IMR-90 (cell line): ENCODE measurements around the gene RIMBP2. TPM values are rescaled to one million over a fixed set of nuclear protein-coding genes. Genes with fewer than 3 reads are reported as not detected.

ENCODE experiments used
- ATAC-seq: fragments of 200-7000 bp; cut with Tn5 transposase; 2 replicates; pipeline ENCODE4 v1.9.1; 2020; ENCODE audit warnings: low read depth, mild to moderate bottlenecking, moderate library complexity
- BruUV-seq: library from RNA; stranded (reverse); fragments of 400-500 nt; replicated peaks from 2 replicates; lab custom pipeline; 2021; lab: Mats Ljungman, UMichigan
- CTCF ChIA-PET: fragments of 300-600 bp; formaldehyde crosslinking; extraction: SDS; loops from one replicate; lab custom pipeline; 2021; ENCODE audit warnings: antibody characterized with exemption; lab: Yijun Ruan, JAX
- POLR2A ChIA-PET: fragments of 300-600 bp; sonication (Branson Sonifier 250); formaldehyde crosslinking; loops from one replicate; lab custom pipeline; 2022; ENCODE audit warnings: antibody characterized with exemption; ENCODE audit not compliant: unreplicated experiment; lab: Charles Lee
- DNase-seq: peaks from one replicate; pipeline ENCODE4 v3.0.0; 2013
- H2AFZ ChIP-seq: replicated peaks from 2 replicates; pipeline ENCODE3; 2013; ENCODE audit warnings: low read length, mild to moderate bottlenecking; ENCODE audit not compliant: poor library complexity
- H2AK5ac ChIP-seq: 2 replicates; pipeline ENCODE4 v1.6.1; 2013; ENCODE audit warnings: low read depth, low read length, inconsistent platforms
- H2AK9ac ChIP-seq: replicated peaks from 2 replicates; pipeline ENCODE3; 2013; ENCODE audit warnings: mild to moderate bottlenecking, low read depth, low read length, moderate library complexity; ENCODE audit not compliant: poor library complexity
- H2BK120ac ChIP-seq: 2 replicates; pipeline ENCODE4 v1.6.1; 2013; ENCODE audit warnings: low read depth, low read length, inconsistent platforms
- H2BK15ac ChIP-seq: 3 replicates; pipeline ENCODE4 v1.6.1; 2013; ENCODE audit warnings: low read depth, low read length, inconsistent platforms
- H2BK20ac ChIP-seq: 2 replicates; pipeline ENCODE4 v1.6.1; 2013; ENCODE audit warnings: low read depth, mild to moderate bottlenecking, inconsistent platforms, low read length, moderate library complexity
- H2BK5ac ChIP-seq: 2 replicates; pipeline ENCODE4 v1.6.1; 2013; ENCODE audit warnings: mild to moderate bottlenecking, low read depth, low read length, inconsistent platforms; ENCODE audit not compliant: poor library complexity, severe bottlenecking
- H3K14ac ChIP-seq: replicated peaks from 2 replicates; pipeline ENCODE4 v1.6.1; 2013; ENCODE audit warnings: low read depth, low read length, inconsistent platforms
- H3K18ac ChIP-seq: 2 replicates; pipeline ENCODE4 v1.6.1; 2013; ENCODE audit warnings: low read depth, low read length, control low read depth
- H3K23ac ChIP-seq: 2 replicates; pipeline ENCODE4 v1.6.1; 2013; ENCODE audit warnings: low read depth, low read length, inconsistent platforms
- H3K27ac ChIP-seq: 2 replicates; pipeline ENCODE4 v1.5.1; 2013; ENCODE audit warnings: mild to moderate bottlenecking, control low read depth, low read length; ENCODE audit not compliant: insufficient read depth
- H3K27me3 ChIP-seq: 2 replicates; pipeline ENCODE4 v1.6.1; 2013; ENCODE audit warnings: low read length; ENCODE audit not compliant: control insufficient read depth, insufficient read depth
- H3K36me3 ChIP-seq: 2 replicates; pipeline ENCODE4 v1.6.1; 2013; ENCODE audit warnings: low read length, mixed read lengths; ENCODE audit not compliant: control insufficient read depth, insufficient read depth
- H3K4ac ChIP-seq: 2 replicates; pipeline ENCODE4 v1.6.1; 2013; ENCODE audit warnings: low read depth, low read length, inconsistent platforms
- H3K4me1 ChIP-seq: 2 replicates; pipeline ENCODE4 v1.6.1; 2013; ENCODE audit warnings: low read length, mixed read lengths; ENCODE audit not compliant: control insufficient read depth, insufficient read depth
- H3K4me2 ChIP-seq: 2 replicates; pipeline ENCODE4 v1.6.1; 2013; ENCODE audit warnings: low read depth, mild to moderate bottlenecking, control low read depth, low read length, moderate library complexity
- H3K4me3 ChIP-seq: 2 replicates; pipeline ENCODE4 v1.5.1; 2013; ENCODE audit warnings: low read depth, mild to moderate bottlenecking, control low read depth, low read length, moderate library complexity; ENCODE audit not compliant: insufficient read depth
- H3K56ac ChIP-seq: 2 replicates; pipeline ENCODE4 v1.6.1; 2013; ENCODE audit warnings: low read length, inconsistent platforms; ENCODE audit not compliant: insufficient read depth; ENCODE audit errors: extremely low read depth
- H3K79me1 ChIP-seq, 2 experiments: 2 replicates each; pipeline ENCODE4 v1.6.1; 2013; ENCODE audit warnings: low read length in 2 of 2, inconsistent platforms in 1 of 2, low read depth in 1 of 2
- H3K9ac ChIP-seq: 2 replicates; pipeline ENCODE4 v1.6.1; 2013; ENCODE audit warnings: low read depth, low read length, control low read depth
- H3K9me1 ChIP-seq: 2 replicates; pipeline ENCODE4 v1.6.1; 2013; ENCODE audit warnings: low read length, inconsistent platforms; ENCODE audit not compliant: insufficient read depth
- H3K9me3 ChIP-seq: 2 replicates; pipeline ENCODE4 v1.6.1; 2013; ENCODE audit warnings: low read length; ENCODE audit not compliant: control insufficient read depth, insufficient read depth
- H4K20me1 ChIP-seq: 2 replicates; pipeline ENCODE4 v1.6.1; 2013; ENCODE audit warnings: low read length, inconsistent platforms; ENCODE audit not compliant: insufficient read depth
- H4K5ac ChIP-seq: 2 replicates; pipeline ENCODE4 v1.6.1; 2013; ENCODE audit warnings: mild to moderate bottlenecking, low read depth, low read length, control low read depth
- H4K8ac ChIP-seq, 2 experiments: 2 replicates each; pipeline ENCODE4 v1.6.1; 2013; ENCODE audit warnings: low read depth in 2 of 2, low read length in 2 of 2, control low read depth in 1 of 2, inconsistent platforms in 1 of 2
- H4K91ac ChIP-seq: 2 replicates; pipeline ENCODE4 v1.6.1; 2013; ENCODE audit warnings: low read depth, low read length, inconsistent platforms; ENCODE audit not compliant: insufficient read depth
- BHLHE40 ChIP-seq: fragments of 150-350 bp; IDR thresholded peaks from 2 replicates; pipeline ENCODE4 v1.6.1; 2016; ENCODE audit warnings: mild to moderate bottlenecking, low read depth, low read length
- FOS ChIP-seq: fragments of 150-350 bp; IDR thresholded peaks from 2 replicates; pipeline ENCODE4 v1.6.1; 2016; ENCODE audit warnings: low read depth, low read length
- MXI1 ChIP-seq: IDR thresholded peaks from 2 replicates; pipeline ENCODE4 v1.6.1; 2012; ENCODE audit warnings: low read depth, mild to moderate bottlenecking, low read length, moderate library complexity, borderline replicate concordance
- SMC3 ChIP-seq: fragments of 150-350 bp; IDR thresholded peaks from 2 replicates; pipeline ENCODE4 v1.6.1; 2016; ENCODE audit warnings: low read depth, mild to moderate bottlenecking, antibody characterized with exemption, low read length, moderate library complexity
- WGBS, 2 experiments: methylation state at CpG; one replicate each; pipeline versions ENCODE4 v1.1.5 to v1.1.7; 2013; ENCODE audit warnings: missing lambda C conversion rate in 2 of 2; ENCODE audit not compliant: insufficient read length in 1 of 2; ENCODE audit errors: extremely low coverage in 2 of 2; 5-methylcytosine and 5-hydroxymethylcytosine counted together
- dilution Hi-C: fragments of 300-500 bp; cut with HindIII; formaldehyde crosslinking; loops from one replicate; pipeline ENCODE4 v1.14.3; 2018; ENCODE audit warnings: low sequenced_read_pairs; ENCODE audit not compliant: unreplicated experiment
- in situ Hi-C: fragments of 300-500 bp; cut with MboI; formaldehyde crosslinking; loops from 3 replicates; pipeline ENCODE4 v1.14.3; 2019; ENCODE audit warnings: low sequenced_read_pairs, inconsistent platforms, mixed read lengths
- intact Hi-C: fragments of 100-400 bp; cut with micrococcal nuclease; formaldehyde crosslinking; loops from 2 replicates; pipeline ENCODE4 v1.10.0; 2022
- polyA plus RNA-seq, 3 experiments: library from polyadenylated mRNA; depleted of rRNA; stranded (reverse); fragments of >200 nt; gene quantifications; 2 replicates each; pipeline ENCODE4 v1.2.3, GENCODE V29; 2012; ENCODE audit warnings: low replicate concordance in 1 of 3
- total RNA-seq: library from RNA; depleted of rRNA; stranded (reverse); fragments of >200 nt; gene quantifications from 2 replicates; pipeline ENCODE4 v1.2.3, GENCODE V29; 2012

The RIMBP2 gene
- total and polyA plus RNA-seq, 2 of the 4 experiments (the other 2 are of a cell fraction): not detected

DNA sequence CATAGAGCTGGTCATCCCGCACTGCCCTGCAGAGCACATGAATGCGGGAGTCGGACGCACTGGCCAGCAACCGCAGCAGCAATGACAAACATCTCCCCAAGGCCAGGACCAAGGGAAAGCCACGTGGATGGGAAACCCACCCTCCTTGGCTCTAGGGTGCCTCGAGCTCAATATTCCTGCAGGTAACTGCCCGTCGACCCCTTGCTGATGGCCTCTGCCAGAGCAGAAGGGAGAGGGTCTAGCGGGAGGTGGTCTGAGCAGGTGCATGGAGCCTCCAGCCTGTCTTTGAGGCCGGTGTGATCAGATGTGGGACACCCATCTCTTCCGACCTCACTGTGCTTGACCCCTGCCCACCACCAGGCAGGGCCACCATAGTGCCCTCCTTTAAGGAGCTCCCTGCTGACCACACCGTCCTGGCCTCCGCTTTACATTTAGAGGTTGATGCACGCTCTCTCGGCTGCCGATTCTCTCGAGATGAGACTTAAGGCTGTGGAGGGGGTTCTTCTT lies 288.7 kb downstream of the RIMBP2 start:
- H2BK5ac ChIP-seq: no peak overlapping the region
- no TSS peak for BruUV-seq
- no peak overlapping the region for H2AK9ac ChIP-seq
- no peak overlapping the region for H4K91ac ChIP-seq
- H3K23ac ChIP-seq: no peak overlapping the region
- H2BK20ac ChIP-seq: no peak overlapping the region
- no peak overlapping the region for H4K5ac ChIP-seq
- no peak overlapping the region for H4K8ac ChIP-seq
- H2BK120ac ChIP-seq: no peak overlapping the region
- no peak overlapping the region for H2AK5ac ChIP-seq
- CTCF ChIA-PET: no interaction called here
- no peak overlapping the region for H2AFZ ChIP-seq
- no peak overlapping the region for H3K14ac ChIP-seq
- H3K9me3 ChIP-seq: peaks cover 51% of the 10 kb centered on the region
- no peak overlapping the region for H3K18ac ChIP-seq
- DNase-seq: no peak
- dilution Hi-C loops: no loop called here
- no peak overlapping the region for H3K56ac ChIP-seq
- POLR2A ChIA-PET: no interaction called here
- H3K9me1 ChIP-seq: no peaks in the 10 kb centered on the region
- H4K20me1 ChIP-seq: no peaks in the 10 kb centered on the region
- intact Hi-C loops: no loop called here
- no peaks in the 10 kb centered on the region for H3K4me1 ChIP-seq
- no peaks in the 10 kb centered on the region for H3K36me3 ChIP-seq
- H3K4me3 ChIP-seq: no peak overlapping the region
- no peak overlapping the region for H3K27ac ChIP-seq
- no peak overlapping the region for H3K4me2 ChIP-seq
- no peaks in the 10 kb centered on the region for H3K79me1 ChIP-seq
- in situ Hi-C loops: no loop called here
- no CpG with 5 or more reads among the region's 18 CpGs for WGBS, 2 experiments
- no peak for TF ChIP-seq FOS
- no peak for TF ChIP-seq SMC3
- TF ChIP-seq BHLHE40: no peak
- no peak for TF ChIP-seq MXI1
- H3K4ac ChIP-seq: no peak overlapping the region
- no peak for ATAC-seq
- no peaks in the 10 kb centered on the region for H3K27me3 ChIP-seq
- H3K9ac ChIP-seq: no peak overlapping the region
- H2BK15ac ChIP-seq: no peak overlapping the region
